Large intestine (tissue), 3 donors: ENCODE results near the gene METRN. TPM values are rescaled to one million over a fixed set of nuclear protein-coding genes. Genes with fewer than 3 reads are reported as not detected.

ENCODE experiments used
- DNase-seq, 2 donors: peaks; one replicate each; pipeline versions ENCODE4 v3.0.0 to v3.0.0-alpha.2; 2013
- H3K27ac ChIP-seq: one replicate; pipeline ENCODE4 v1.5.1; 2013; ENCODE audit warnings: low read length
- H3K27me3 ChIP-seq: 2 replicates; pipeline ENCODE4 v1.6.1; 2013; ENCODE audit warnings: low read length; ENCODE audit not compliant: control insufficient read depth, insufficient read depth
- H3K36me3 ChIP-seq: 2 replicates; pipeline ENCODE4 v1.6.1; 2013; ENCODE audit warnings: low read length; ENCODE audit not compliant: control insufficient read depth, insufficient read depth
- H3K4me1 ChIP-seq: one replicate; pipeline ENCODE4 v1.6.1; 2013; ENCODE audit warnings: low read length; ENCODE audit not compliant: control insufficient read depth, insufficient read depth
- H3K4me3 ChIP-seq: one replicate; pipeline ENCODE4 v1.5.1; 2013; ENCODE audit warnings: low read length
- H3K9me3 ChIP-seq: one replicate; pipeline ENCODE4 v1.6.1; 2013; ENCODE audit warnings: mild to moderate bottlenecking, low read depth, low read length, moderate library complexity; ENCODE audit not compliant: control insufficient read depth
- WGBS: methylation state at CpG from one replicate; pipeline ENCODE4 v1.1.5; 2013; ENCODE audit warnings: low lambda C conversion rate; ENCODE audit not compliant: insufficient coverage; 5-methylcytosine and 5-hydroxymethylcytosine counted together
- polyA plus RNA-seq: library from polyadenylated mRNA; unstranded; fragments of 120-200 nt; gene quantifications from one replicate; pipeline ENCODE4 v1.2.1, GENCODE V29; 2013

Gene METRN
- polyA plus RNA-seq, 1 donor, result 18.9 TPM

- no peak for DNase-seq
These were observed 5.0 kb downstream of the METRN start for GRCh38 chr16:719815-720446.

GRCh38 chr16:720447-720989 is 5.6 kb downstream of the METRN start:
- WGBS, result no CpG with 5 or more reads among the region's 38 CpGs
- DNase-seq, result peak in 1 of 2 donors; percentile 57
- Histone ChIP-seq H3K36me3 (peaks cover 6% of the 10 kb centered on the region), H3K4me3 (peak overlapping the region; percentile 84), H3K27me3 (peaks cover 15% of the 10 kb centered on the region), H3K4me1 (peaks cover 22% of the 10 kb centered on the region), H3K9me3 (peaks cover 20% of the 10 kb centered on the region), H3K27ac (peak overlapping the region; percentile 87)

More at GRCh38 chr16:719815-720446, 5.0 kb downstream of the METRN start:
- Histone ChIP-seq H3K36me3 (peaks cover 6% of the 10 kb centered on the region), H3K9me3 (peaks cover 20% of the 10 kb centered on the region), H3K27me3 (peaks cover 14% of the 10 kb centered on the region), H3K4me1 (peaks cover 22% of the 10 kb centered on the region), H3K27ac (peak overlapping the region; percentile 87), H3K4me3 (peak overlapping the region; percentile 84)
- WGBS, result no CpG with 5 or more reads among the region's 16 CpGs

GRCh38 chr16:720990-721764 is 6.3 kb downstream of the METRN start, which contains the start of gene ANTKMT:
TSS of gene ANTKMT (plus strand) at chr16:721146. CDS start at chr16:721275, 129 bp downstream.
- DNase-seq, result peak; percentile 83 to 95
- peaks cover 17% of the 10 kb centered on the region for H3K27me3 ChIP-seq
- H3K27ac ChIP-seq, result peak within 1 kb of the TSS; percentile 87
- peak within 1 kb of the TSS; percentile 84 for H3K4me3 ChIP-seq
- no CpG with 5 or more reads among the region's 106 CpGs for WGBS
- peaks cover 20% of the 10 kb centered on the region for H3K9me3 ChIP-seq
- peaks cover 21% of the 10 kb centered on the region for H3K4me1 ChIP-seq
- H3K36me3 ChIP-seq, result peaks cover 6% of the 10 kb centered on the region

- peaks cover 15% of the 10 kb centered on the region for H3K27me3 ChIP-seq
- no peak for DNase-seq
- H3K4me3 ChIP-seq, result no peak overlapping the region
- peaks cover 6% of the 10 kb centered on the region for H3K36me3 ChIP-seq
- peaks cover 20% of the 10 kb centered on the region for H3K9me3 ChIP-seq
- no CpG with 5 or more reads among the region's 51 CpGs for WGBS
- H3K4me1 ChIP-seq, result peaks cover 22% of the 10 kb centered on the region
- no peak overlapping the region for H3K27ac ChIP-seq
These were observed 7.0 kb downstream of the METRN start for GRCh38 chr16:721765-722540.

- WGBS, result no CpG with 5 or more reads among the region's 24 CpGs
- no peak overlapping the region for H3K27ac ChIP-seq
- no peak for DNase-seq
- H3K4me3 ChIP-seq, result no peak overlapping the region
- H3K9me3 ChIP-seq, result peaks cover 20% of the 10 kb centered on the region
- H3K4me1 ChIP-seq, result peaks cover 30% of the 10 kb centered on the region
- H3K36me3 ChIP-seq, result peaks cover 6% of the 10 kb centered on the region
- H3K27me3 ChIP-seq, result peaks cover 18% of the 10 kb centered on the region
These were observed 8.1 kb downstream of the METRN start for GRCh38 chr16:722835-723633.

DNA sequence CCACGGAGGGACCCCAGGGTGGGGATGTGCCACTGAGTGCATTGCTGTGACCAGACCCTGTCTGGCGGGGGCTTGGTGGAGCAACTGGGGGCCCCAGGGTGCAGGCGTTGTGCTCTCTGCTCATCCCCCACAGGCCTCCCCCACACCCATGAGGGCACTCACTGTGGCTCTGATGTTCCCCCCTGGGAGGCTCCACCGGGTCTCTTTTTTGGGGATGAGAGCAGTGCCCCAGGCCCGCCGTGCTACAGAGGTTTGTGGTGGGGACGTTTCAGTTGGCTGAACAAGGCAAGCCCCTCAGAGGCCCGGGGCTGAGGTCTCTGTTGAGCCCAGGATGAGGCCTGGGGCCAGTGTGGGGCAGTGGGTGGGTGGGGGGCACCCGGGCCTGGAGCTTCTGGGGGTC is 8.8 kb downstream of the METRN start:
- H3K4me3 ChIP-seq, result no peak overlapping the region
- no CpG with 5 or more reads among the region's 9 CpGs for WGBS
- H3K4me1 ChIP-seq, result peaks cover 29% of the 10 kb centered on the region
- peaks cover 6% of the 10 kb centered on the region for H3K36me3 ChIP-seq
- no peak overlapping the region for H3K27ac ChIP-seq
- H3K27me3 ChIP-seq, result peaks cover 21% of the 10 kb centered on the region
- no peak for DNase-seq
- H3K9me3 ChIP-seq, result peaks cover 20% of the 10 kb centered on the region

DNA sequence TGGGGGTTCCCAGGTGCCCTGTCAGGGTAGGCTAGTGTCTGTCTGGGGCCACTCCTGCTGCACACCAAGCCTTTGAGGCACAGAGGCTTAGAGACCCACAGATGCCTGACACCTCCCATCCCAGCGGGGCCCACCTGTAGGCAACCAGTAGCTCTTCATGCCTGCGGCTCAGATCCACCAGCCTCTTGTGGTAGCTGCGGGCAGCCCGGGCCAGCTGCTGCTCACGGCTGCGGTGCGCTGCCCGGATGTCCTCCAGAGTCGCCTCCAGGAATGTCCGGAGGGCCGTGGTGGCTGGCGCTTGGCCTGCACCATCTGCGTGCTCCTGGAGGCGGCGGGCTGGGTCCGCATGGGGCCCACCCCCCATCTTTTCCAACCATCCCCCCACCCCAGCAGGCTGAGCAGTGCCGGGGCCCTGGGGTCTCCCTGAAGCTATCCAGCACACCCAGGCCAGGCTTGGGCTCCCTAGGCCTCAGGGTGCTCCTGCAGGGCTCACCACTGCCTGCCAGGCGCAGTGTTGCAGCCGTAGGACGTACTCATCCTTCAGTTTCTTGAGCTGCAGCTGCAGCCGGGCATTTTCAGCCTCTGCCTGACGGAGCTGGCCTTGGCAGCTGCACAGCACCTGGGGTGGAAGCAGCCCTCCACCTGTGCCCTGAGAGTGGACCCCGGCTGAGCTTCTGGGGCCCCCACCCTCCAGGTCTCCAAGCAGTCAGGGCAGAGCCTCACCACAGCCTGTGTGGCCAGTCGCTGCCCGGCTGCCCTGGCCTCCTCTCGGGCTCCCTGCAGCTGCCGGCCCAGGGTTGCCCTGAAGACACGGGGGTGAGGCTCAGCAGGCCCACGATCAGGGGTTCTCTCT is 9.5 kb downstream of the METRN start:
- H3K4me3 ChIP-seq, result no peak overlapping the region
- peaks cover 23% of the 10 kb centered on the region for H3K4me1 ChIP-seq
- H3K27me3 ChIP-seq, result peaks cover 21% of the 10 kb centered on the region
- H3K9me3 ChIP-seq, result peaks cover 20% of the 10 kb centered on the region
- peaks cover 6% of the 10 kb centered on the region for H3K36me3 ChIP-seq
- no CpG with 5 or more reads among the region's 29 CpGs for WGBS
- H3K27ac ChIP-seq, result no peak overlapping the region
- no peak for DNase-seq

DNA sequence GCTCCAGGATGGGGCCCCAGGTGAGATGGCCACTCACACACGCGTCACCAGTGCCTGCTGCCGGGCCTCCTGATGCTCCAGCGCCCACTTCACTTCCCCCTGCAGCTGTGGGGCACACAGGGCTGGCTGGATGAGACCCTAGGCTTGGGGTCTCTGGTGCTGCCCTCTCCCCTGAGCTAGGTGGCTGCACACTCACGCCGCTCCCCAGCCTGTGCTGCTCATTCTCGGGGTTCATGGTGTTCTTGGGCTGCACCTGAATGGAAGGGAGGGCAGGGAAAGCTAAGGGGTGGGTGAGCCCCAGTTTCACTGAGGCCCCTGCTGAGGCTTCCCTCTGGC is 10.1 kb downstream of the METRN start:
- H3K27ac ChIP-seq, result no peak overlapping the region
- H3K36me3 ChIP-seq, result peaks cover 10% of the 10 kb centered on the region
- peaks cover 21% of the 10 kb centered on the region for H3K27me3 ChIP-seq
- no peak overlapping the region for H3K4me3 ChIP-seq
- WGBS, result no CpG with 5 or more reads among the region's 7 CpGs
- peaks cover 19% of the 10 kb centered on the region for H3K4me1 ChIP-seq
- DNase-seq, result no peak
- peaks cover 20% of the 10 kb centered on the region for H3K9me3 ChIP-seq

- Histone ChIP-seq H3K36me3 (peaks cover 17% of the 10 kb centered on the region), H3K27ac (no peak overlapping the region), H3K4me1 (peaks cover 14% of the 10 kb centered on the region), H3K27me3 (peaks cover 21% of the 10 kb centered on the region), H3K9me3 (peaks cover 18% of the 10 kb centered on the region), H3K4me3 (no peak overlapping the region)
- DNase-seq, result no peak
- WGBS, result no CpG with 5 or more reads among the region's 23 CpGs
These were observed 10.7 kb downstream of the METRN start for GRCh38 chr16:725463-726187.
